HG03558 (cell line): ENCODE measurements around the gene SMTNL1.
"Not testable (repeated sequence)": the region's sequence is repeated elsewhere in the genome, so short reads cannot be mapped to it uniquely, and the experiment has no call there.

Experiments used
- ATAC-seq: cut with Tn5 transposase; IDR thresholded peaks from one replicate; pipeline ENCODE4 v1.9.1; 2021; ENCODE audit warnings: moderate number of reproducible peaks; ENCODE audit not compliant: unreplicated experiment; ENCODE audit errors: extremely low read depth

The SMTNL1 gene

GRCh38 chr11:57508341-57509170 lies 28.8 kb upstream of the SMTNL1 start:
- no peak for ATAC-seq

GRCh38 chr11:57511741-57512430 lies 25.5 kb upstream of the SMTNL1 start:
- no peak for ATAC-seq

- no peak for ATAC-seq
These were observed 24.5 kb upstream of the SMTNL1 start for GRCh38 chr11:57512646-57513451.

- no peak for ATAC-seq
These were observed 24.0 kb upstream of the SMTNL1 start for GRCh38 chr11:57513452-57513795.

- no peak for ATAC-seq
These were observed 23.4 kb upstream of the SMTNL1 start for GRCh38 chr11:57513911-57514537.

GRCh38 chr11:57514538-57515331 lies 22.7 kb upstream of the SMTNL1 start:
- ATAC-seq = no peak

DNA sequence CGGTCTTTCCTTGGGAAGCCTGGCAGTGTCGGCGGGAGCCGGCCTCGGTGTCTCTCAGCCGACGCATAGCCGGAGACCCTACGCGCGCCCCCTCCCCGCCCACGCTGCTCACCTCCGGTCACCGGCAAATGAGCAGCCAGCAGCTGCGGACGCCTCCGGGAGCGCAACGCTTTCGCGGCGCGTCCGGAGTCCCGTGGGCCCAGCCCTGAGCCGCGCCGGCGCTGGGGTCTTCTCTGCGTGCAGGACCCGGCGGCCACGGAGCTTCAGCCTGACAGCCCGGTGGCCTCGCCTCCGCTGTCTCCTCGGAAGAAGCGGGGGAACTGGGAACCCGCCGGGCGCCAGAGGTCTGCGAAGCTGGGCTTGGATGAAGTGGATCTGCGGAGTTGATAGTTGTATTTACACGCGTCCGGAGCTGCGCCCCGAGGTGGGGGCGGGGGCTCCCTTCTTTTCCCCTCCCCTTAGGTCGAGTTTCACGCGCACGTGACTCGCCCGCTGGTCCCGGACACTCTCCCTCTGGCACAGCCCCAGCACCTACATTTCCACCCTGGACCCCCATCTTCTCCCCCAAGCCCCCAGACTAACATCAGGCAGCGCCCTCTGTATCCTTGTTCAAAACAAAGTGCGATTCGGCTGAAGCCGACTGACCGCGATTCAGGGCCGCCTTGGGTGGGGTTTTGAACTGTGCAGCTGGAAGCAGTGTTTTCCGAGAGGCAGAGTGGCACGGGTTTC lies 21.9 kb upstream of the SMTNL1 start, which contains the start of gene SLC43A1:
Gene SLC43A1, minus strand, starts transcription at position 371 of the 729 bp plus-strand sequence. CDS start 1,591 bp downstream, outside the sequence.
- ATAC-seq = no peak

DNA sequence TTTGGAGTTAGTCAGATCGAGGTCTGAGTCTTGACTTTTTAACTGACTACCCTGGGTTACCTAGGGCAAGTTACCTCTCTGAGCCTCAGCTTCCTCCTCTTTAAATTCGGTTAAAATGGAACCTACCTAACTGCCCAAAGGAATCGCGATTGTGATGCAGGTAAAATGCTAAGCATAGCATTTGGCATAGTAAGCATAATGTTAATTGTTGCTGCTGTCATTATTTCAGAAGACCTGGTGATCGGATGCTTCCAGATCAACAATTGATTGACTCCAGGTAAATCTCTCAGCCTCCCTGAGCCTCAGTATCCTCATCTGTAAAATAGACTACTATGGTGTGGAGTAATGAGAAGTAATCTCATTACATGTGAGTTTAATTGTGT lies 21.3 kb upstream of the SMTNL1 start:
- no peak for ATAC-seq

DNA sequence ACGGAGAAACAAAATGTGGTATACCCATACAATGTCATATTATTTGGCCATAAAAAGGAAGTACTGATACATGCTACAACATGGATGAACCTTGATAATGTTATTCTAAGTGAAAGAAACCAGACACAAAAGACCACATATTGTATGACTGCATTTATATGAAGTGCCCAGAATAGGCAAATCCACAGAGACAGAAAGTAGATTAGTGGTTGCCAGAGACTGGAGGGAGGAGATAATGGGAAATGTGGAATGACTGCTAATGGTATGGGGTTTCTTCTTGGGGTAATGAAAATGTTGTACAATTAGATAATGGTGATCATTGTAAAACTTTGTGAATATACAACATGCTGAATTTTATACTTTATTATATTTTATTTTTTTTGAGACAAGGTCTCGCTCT lies 16.3 kb upstream of the SMTNL1 start:
- no peak for ATAC-seq

GRCh38 chr11:57523419-57523818 lies 14.0 kb upstream of the SMTNL1 start:
- ATAC-seq = no peak

DNA sequence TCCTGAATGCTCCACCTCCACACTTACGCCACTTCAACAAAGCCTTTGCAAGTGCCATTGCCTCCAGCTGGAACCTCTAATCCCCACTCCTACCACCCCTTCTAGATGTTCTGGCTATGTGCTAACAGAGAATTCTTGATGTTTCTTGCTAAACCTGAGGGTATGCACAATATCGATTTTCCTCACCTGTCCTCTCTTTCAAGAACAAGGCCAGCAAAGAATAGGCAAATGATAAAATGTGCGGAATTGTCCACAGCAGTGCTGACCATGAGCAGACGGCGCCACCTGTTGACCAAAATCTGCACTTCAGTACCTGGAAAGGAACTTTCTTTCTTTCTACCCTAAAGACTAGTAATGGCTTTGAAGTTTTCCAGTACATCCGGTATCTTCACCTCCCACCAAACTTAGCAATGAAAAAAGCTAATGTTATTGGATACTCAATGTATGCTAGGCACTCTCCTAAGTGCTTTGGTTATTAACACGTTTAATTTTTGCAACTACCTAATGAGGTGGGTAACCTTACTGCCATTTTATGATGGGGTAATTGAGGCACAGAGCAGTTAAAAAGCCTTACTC lies 10.3 kb upstream of the SMTNL1 start:
- no peak for ATAC-seq

DNA sequence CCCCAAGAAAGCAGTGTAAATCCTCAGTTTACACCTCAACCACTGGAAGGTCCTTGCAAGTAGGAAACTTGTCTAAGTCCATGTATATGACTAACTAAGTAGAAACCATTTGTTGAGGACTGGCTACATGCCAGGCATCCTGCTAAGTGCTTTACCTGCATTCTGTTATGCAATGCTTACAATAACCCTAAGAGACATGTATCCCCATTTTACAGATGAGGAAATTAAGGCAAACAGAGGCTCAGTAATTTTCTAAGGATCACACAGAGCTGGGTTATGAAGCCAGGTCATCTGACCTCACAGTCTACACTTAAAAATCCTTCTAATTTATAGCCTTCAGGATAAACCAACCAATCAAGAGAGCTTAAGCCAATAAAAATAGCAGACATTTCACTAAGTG lies 8.4 kb upstream of the SMTNL1 start:
- no peak for ATAC-seq

- ATAC-seq = no peak
These were observed 7.2 kb upstream of the SMTNL1 start for GRCh38 chr11:57530215-57530595.

DNA sequence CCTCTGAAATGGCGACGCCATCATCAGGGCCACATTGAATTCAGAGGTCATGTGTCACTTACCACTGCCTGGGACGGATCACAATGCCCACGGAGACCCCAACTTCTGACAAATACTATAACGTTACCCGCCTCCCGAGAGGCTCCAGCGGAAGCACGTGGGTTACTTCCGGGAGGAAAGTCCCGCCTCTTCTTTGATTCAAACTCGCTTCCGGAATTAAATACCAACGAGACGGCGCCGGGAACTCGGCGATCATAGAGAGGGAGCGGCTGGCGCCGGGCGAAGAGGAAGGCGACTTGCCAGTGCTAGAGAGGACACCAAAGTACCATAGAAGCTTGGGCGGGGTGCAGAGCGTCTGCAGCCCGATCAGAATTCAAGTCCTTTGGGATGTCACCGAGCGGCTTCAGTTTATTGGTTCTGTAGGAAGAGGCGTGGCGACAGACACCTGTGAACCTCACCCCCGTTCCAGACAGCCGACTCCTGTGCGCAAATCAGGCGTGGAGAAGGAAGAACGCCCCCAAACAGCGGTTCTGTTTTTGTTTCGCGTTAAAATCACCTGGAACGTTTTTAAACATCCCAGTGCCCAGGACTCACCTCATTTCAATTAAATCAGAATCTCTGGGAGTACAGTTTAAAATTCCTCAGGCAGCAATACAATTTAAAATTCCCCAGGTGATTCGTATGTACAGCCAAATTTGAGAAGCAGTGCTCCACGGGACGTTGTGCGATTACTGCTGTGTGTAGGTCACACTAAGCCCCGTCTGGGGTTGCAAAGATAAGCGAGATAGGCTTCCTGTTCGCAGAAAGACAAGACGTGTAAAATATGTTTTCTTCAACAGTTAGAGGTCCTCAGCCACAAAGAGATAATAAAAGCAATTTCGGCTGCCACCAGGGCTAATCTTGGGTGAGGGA lies 6.5 kb upstream of the SMTNL1 start, which contains the start of gene TIMM10:
Gene TIMM10, minus strand, starts transcription at position 159 of the 912 bp plus-strand sequence. CDS start 565 bp downstream, outside the sequence.
- peak; percentile 98 for ATAC-seq

GRCh38 chr11:57534449-57534848 lies 2.9 kb upstream of the SMTNL1 start:
- not testable (repeated sequence) for ATAC-seq

DNA sequence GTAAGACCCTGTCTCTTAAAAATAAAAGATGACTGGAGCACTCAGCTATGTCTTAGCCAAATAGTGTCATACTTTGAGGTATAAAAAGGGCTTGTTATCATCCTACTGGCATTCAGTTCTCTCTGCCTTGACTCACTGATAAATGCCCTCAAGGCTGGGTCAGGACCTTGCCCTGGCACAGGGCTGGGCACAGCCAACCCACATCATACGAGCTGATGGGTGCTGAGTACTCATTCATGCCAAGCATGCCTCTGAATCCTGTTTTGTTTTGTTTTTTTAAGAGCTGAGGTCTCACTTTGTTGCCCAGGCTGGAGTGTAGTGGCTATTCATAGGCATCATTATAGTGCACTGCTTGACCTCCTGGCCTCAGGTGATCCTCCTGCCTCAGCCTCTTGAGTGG lies 1.9 kb downstream of the SMTNL1 start:
- no peak for ATAC-seq

DNA sequence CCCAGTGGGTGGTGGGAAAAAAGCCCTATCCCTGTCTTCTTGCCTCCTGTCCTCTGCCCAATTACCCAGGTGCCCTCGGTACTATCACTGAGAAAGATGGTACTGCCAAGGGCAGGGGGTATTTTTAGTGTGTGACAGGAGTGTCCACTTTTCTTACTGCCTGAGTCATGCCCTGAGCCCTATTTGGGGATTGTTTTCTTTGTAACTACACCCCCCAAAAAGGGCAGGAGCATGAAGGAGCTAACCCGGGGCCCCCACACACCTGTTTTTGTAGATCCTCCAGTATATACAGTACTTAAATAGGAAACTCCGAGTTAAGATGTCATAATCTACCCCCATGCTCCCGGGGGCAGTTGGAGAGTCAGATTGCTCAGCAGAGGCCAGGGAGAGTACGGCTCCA lies 3.8 kb downstream of the SMTNL1 start:
- no peak for ATAC-seq

DNA sequence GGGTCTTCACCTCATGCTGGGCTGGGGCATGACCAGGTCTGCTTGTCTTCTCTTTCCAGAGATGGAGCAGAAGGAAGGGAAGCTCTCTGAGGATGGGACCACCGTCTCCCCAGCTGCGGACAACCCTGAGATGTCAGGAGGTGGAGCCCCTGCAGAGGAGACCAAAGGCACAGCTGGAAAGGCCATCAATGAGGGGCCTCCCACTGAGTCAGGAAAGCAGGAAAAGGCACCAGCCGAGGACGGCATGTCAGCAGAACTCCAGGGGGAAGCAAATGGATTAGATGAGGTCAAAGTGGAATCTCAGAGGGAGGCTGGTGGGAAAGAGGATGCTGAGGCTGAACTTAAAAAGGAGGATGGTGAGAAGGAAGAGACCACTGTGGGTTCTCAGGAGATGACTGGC lies 5.2 kb downstream of the SMTNL1 start:
- ATAC-seq = no peak
